GM23248 (cell line): ENCODE measurements around the gene TTC21B.

Experiments
- EZH2 ChIP-seq: fragments of 200-600 bp; sonication (generic); IDR thresholded peaks from 2 replicates; pipeline ENCODE4 v1.6.1; 2018; ENCODE audit warnings: antibody characterized with exemption, mild to moderate bottlenecking; ENCODE audit not compliant: insufficient read depth, poor library complexity, severe bottlenecking
- EZH2phosphoT487 ChIP-seq: fragments of 200-600 bp; sonication (generic); IDR thresholded peaks from 2 replicates; pipeline ENCODE4 v1.6.1; 2018; ENCODE audit warnings: antibody characterized with exemption, moderate library complexity, mild to moderate bottlenecking, low read depth; ENCODE audit not compliant: insufficient read depth

DNA sequence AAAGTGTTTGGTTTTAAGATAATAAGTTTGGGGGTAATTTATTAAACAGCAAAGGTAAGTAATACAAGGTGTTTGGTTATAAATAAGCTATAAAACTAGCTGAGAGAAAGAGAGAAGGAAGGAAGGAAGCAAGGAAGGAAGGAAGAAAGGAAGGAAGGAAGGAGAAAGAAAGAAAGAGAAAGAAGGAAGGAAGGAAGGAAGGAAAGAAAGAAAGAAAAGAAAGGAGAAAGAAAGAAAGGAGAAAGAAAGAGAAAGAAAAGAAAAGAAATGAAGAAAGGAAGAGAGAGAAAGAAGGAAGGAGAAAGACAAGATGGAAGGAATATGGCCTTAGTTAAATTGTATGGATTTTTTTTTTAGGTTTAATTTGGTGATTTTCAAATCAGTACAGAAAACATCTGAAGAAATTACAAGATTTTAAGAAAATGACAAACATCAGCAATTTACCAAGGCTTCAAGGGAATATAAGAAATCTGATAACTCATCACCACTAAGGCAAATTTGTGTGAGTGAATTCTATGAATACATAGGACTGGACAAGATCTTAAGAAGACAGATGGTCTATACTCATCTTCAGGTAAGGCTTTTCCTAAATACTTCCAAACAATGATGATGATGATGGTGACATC is 113.1 kb downstream of the TTC21B start:
- TF ChIP-seq EZH2phosphoT487 (no peak), EZH2 (no peak)
